HepG2 (cell line): ENCODE results near the gene CRHR1. TPM values are rescaled to one million over a fixed set of nuclear protein-coding genes. Genes with fewer than 3 reads are reported as not detected.

Source experiments
- HNRNPUL1 ChIP-seq: fragments of 200-400 bp; formaldehyde crosslinking; IDR thresholded peaks from 2 replicates; pipeline ENCODE4 v1.6.1; 2017; ENCODE audit warnings: low read depth, mild to moderate bottlenecking, low read length, moderate library complexity
- KIAA2018 ChIP-seq: sonication (generic); formaldehyde crosslinking; IDR thresholded peaks from 2 replicates; pipeline ENCODE4 v1.5.0; 2020; ENCODE audit warnings: mild to moderate bottlenecking, missing genetic modification reagents, borderline replicate concordance
- RFXAP ChIP-seq: sonication (generic); formaldehyde crosslinking; IDR thresholded peaks from 2 replicates; pipeline ENCODE4 v1.4.0; 2020; ENCODE audit warnings: missing genetic modification reagents, borderline replicate concordance
- SP5 ChIP-seq: IDR thresholded peaks from 2 replicates; pipeline ENCODE4 v1.6.1; 2016; ENCODE audit warnings: low read depth, borderline replicate concordance
- ZBTB46 ChIP-seq: sonication (generic); formaldehyde crosslinking; IDR thresholded peaks from 2 replicates; pipeline ENCODE4 v1.4.0; 2020; ENCODE audit warnings: mild to moderate bottlenecking, missing genetic modification reagents, borderline replicate concordance
- ZNF598 ChIP-seq: sonication (generic); formaldehyde crosslinking; IDR thresholded peaks from 2 replicates; pipeline ENCODE4 v1.5.1; 2020; ENCODE audit warnings: mild to moderate bottlenecking, missing genetic modification reagents, borderline replicate concordance
- ZNF619 ChIP-seq: sonication (generic); formaldehyde crosslinking; IDR thresholded peaks from 2 replicates; pipeline ENCODE4 v1.4.0; 2020; ENCODE audit warnings: mild to moderate bottlenecking, missing genetic modification reagents
- ZNF652 ChIP-seq: IDR thresholded peaks from 2 replicates; pipeline ENCODE4 v1.6.1; 2016; ENCODE audit warnings: low read depth, borderline replicate concordance
- ZNF724P ChIP-seq: sonication (generic); formaldehyde crosslinking; IDR thresholded peaks from 2 replicates; pipeline ENCODE4 v1.8.0; 2022; ENCODE audit warnings: missing genetic modification reagents, borderline replicate concordance
- polyA plus RNA-seq, 8 experiments: library from polyadenylated mRNA; depleted of rRNA in 3 of 8; stranded (reverse) in 7 of 8; unstranded in 1 of 8; fragments of >200 nt; fragmentation: Illumina TruSeq in 4 of 8; extraction: Trizol in 4 of 8; gene quantifications; 2 replicates each; pipeline versions ENCODE4 v1.2.1 to v1.2.3, GENCODE V29; 2011 to 2016; ENCODE audit warnings: low read depth in 4 of 8, missing spikeins in 1 of 8, mixed read lengths in 1 of 8; ENCODE audit not compliant: insufficient read depth in 1 of 8
- total RNA-seq, 5 experiments: library from RNA; depleted of rRNA; stranded (reverse); fragments of >200 nt; fragmentation: Illumina TruSeq; extraction: Trizol; gene quantifications; 2 replicates each; pipeline ENCODE4 v1.2.3, GENCODE V29; 2016; ENCODE audit warnings: low read depth in 1 of 5

Gene CRHR1
- total and polyA plus RNA-seq, 2 of the 13 experiments (the other 11 are each of a cell fraction or from before 2014, with no cell fraction given) = not detected

GRCh38 chr17:45828171-45828570, 44.1 kb downstream of the CRHR1 start (continued):
- no peak for TF ChIP-seq KIAA2018 (CRISPR knock-in tag)
- TF ChIP-seq ZNF724P (CRISPR knock-in tag) = no peak
- no peak for TF ChIP-seq ZBTB46 (CRISPR knock-in tag)
- no peak for TF ChIP-seq SP5
- TF ChIP-seq HNRNPUL1 = no peak
- TF ChIP-seq ZNF652 (CRISPR knock-in tag) = no peak
- TF ChIP-seq ZNF619 = no peak
- no peak for TF ChIP-seq ZNF598 (CRISPR knock-in tag)
- no peak for TF ChIP-seq RFXAP
- TF ChIP-seq, all 625 proteins: peak for 0
